Astrocyte of the cerebellum (primary cell): ENCODE measurements around the gene SLC35F6.

Experiments used
- DNase-seq: peaks from one replicate; pipeline ENCODE4 v3.0.0-alpha.2; 2011; ENCODE audit warnings: low read depth
- H3K4me3 ChIP-seq: 2 replicates; pipeline ENCODE4 v1.5.1; 2011; ENCODE audit warnings: mild to moderate bottlenecking, low read depth, low read length, moderate library complexity
- in situ Hi-C: cut with HindIII; loops from 2 replicates; pipeline ENCODE4 v1.10.0; 2017; ENCODE audit warnings: low sequenced_read_pairs
- TF ChIP-seq, protein P1 (sequence below): IDR thresholded peaks from 2 replicates; pipeline ENCODE4 v1.5.1; 2012; ENCODE audit warnings: low read length, low read depth, moderate library complexity, mild to moderate bottlenecking; ENCODE audit errors: missing control alignments

The SLC35F6 gene

DNA sequence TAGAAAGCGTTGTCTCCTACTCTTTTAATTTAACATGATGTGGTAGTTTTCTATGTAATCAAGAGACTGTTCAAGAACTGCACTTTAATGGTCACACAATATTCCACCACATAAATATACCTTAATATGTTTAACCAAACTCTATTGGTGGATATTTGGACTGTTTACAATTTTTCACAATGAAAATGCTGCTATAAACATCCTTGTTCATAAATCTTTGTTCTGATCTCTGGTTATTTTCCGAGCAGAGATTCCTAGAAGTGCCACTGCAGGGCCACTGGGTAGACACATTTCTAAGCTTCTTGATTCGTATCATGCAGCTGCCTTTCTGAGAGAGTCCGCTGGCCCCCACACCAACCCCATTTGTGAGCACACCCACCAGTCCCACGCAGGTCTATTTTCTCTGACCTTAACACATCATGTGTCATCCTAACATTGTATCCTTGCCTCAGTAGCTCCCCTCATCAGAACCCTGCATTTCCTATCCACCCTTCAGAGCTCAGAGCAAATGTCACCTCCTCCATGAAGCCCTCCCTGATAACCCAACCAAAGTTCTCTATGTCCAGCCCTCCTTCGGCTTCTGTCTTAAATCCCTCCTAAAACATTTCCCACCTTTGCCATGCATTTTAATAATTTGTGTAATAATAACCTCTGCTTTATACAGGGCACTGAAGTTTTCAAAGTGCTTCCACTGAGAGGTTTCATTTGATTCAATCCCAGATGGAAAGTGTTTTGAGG is 45.0 kb upstream of the SLC35F6 start:
- in situ Hi-C loops = no loop called here

DNA sequence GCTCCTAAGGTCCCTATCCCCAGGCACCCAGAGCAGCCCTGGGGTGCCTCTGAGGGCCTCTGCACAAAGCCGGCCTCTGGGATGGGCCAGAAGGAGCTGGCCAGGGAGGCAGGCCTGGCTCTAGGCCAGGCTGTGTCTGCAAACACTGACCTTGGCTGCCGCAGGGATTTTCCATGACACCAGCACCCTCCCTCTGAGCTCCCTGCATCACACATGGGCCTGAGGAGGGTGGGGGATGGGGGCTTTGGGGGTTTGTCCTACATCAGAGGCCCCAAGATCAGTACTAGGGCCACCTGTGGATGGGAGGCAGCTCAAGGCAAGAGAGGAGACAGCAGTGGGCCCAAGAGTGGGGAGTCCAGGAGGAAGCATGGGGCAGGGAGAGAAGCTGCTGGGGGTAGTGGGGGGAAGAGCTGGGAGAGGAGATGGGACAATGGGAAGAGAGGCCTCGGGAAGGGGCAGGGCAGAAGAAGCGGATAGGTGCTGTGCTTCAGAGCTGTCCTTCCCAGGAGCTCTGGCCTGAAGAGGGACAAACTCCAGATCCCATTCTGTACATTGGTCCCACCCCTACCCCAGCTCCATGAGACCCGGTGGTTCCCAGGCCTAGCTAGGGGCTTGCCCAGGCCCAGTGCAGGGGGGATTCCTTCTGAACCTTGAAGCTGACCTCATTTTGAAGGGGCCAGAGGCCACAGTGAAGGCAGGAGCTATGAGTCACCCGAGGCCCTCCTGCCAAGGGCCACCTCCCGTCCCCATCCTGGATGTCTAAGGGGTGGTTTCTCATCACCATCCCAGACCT is 43.6 kb upstream of the SLC35F6 start:
- peak; percentile 28 for DNase-seq
- TF ChIP-seq, protein P1, sequence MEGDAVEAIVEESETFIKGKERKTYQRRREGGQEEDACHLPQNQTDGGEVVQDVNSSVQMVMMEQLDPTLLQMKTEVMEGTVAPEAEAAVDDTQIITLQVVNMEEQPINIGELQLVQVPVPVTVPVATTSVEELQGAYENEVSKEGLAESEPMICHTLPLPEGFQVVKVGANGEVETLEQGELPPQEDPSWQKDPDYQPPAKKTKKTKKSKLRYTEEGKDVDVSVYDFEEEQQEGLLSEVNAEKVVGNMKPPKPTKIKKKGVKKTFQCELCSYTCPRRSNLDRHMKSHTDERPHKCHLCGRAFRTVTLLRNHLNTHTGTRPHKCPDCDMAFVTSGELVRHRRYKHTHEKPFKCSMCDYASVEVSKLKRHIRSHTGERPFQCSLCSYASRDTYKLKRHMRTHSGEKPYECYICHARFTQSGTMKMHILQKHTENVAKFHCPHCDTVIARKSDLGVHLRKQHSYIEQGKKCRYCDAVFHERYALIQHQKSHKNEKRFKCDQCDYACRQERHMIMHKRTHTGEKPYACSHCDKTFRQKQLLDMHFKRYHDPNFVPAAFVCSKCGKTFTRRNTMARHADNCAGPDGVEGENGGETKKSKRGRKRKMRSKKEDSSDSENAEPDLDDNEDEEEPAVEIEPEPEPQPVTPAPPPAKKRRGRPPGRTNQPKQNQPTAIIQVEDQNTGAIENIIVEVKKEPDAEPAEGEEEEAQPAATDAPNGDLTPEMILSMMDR = no peak
- no peak overlapping the region for H3K4me3 ChIP-seq
- in situ Hi-C loops = no loop called here

More for the DNA sequence above, 45.0 kb upstream of the SLC35F6 start:
- no peak for DNase-seq
- TF ChIP-seq, protein P1 = no peak
- no peak overlapping the region for H3K4me3 ChIP-seq

DNA sequence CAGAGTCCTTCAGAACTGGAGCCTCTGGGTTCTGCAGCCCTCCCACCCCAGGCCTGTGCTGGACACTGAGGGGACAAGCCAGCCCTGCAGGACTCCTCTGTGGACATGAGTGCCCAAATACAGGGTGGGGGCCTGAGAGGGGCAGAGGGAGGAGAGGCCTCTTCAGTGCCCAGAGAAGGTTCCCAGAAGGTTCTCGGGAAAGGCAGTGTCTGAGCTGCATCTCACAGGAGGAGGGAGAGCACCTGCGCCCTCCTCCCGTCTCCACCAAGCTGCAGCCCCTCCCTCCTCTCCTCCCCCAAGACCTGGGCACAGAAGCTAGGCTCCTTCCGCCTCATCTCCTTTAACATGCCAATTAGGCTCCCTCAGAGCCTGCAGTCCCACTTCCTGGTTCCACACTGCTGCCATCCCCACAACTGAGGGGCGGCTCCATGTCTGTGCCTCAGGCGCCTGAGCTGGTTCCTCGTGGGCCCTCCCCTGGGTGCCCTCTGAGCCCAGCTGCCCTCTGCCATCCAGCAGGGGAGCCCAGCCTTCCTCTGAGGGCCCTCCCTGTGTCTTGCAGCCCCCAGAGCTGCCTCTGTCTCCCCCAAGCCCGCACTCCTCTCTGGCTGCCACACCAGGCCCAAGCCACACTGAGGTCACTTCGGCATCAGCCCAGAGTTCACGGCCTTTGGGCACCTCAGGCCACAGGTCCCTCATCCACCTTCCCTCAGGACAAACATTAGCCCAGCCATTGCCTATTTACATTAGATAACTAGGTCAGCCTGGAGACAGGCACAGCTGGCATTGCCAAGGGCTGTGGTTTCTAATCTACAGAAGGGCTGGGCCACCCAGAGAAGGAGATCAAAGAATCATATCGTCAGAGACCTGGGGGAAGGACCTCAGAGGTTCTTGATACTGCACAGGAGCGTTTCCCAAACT is 42.7 kb upstream of the SLC35F6 start:
- H3K4me3 ChIP-seq = no peak overlapping the region
- DNase-seq = no peak
- in situ Hi-C loops = no loop called here
- TF ChIP-seq, protein P1 = no peak

DNA sequence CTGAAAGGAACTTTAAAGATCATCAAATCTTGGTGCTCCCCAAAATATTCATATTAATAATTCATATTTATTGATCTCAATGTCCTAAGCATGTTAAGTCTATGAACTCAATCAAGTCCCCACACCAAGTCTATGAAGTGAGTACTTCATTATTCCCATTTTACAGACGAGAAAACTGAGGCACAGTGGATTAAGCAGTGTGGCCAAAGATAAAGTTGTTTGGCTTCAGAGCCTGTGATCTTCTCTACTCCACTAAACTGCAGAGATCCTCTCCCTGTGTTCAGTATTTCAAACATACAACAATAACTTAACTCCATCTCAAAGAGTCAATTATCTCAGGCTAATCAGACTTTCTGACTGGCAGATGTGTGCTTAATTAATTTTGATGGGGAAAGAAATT is 41.8 kb upstream of the SLC35F6 start:
- no peak for DNase-seq
- H3K4me3 ChIP-seq = no peak overlapping the region
- in situ Hi-C loops = no loop called here
- TF ChIP-seq, protein P1 = no peak

DNA sequence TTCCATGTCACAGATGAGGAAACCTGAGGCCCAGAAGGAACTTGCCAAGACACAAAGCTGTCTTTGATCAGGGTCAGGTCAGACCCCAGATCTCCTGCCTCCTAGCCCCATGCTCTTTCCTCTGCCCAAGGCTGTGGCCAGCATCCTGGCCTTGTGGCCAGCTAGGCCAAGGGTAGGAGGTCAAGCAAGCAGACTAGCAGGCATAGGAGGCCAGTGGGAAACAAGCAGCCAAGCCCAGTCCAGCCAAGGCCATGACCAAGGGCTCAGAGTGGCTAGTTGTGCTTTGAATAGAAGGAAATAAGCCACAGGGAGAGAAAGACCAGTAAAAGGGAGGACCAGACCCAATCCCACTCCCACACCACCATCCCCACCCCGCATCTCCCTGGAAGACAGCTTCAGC is 41.2 kb upstream of the SLC35F6 start:
- in situ Hi-C loops = no loop called here
- H3K4me3 ChIP-seq = no peak overlapping the region
- no peak for DNase-seq
- TF ChIP-seq, protein P1 = no peak

DNA sequence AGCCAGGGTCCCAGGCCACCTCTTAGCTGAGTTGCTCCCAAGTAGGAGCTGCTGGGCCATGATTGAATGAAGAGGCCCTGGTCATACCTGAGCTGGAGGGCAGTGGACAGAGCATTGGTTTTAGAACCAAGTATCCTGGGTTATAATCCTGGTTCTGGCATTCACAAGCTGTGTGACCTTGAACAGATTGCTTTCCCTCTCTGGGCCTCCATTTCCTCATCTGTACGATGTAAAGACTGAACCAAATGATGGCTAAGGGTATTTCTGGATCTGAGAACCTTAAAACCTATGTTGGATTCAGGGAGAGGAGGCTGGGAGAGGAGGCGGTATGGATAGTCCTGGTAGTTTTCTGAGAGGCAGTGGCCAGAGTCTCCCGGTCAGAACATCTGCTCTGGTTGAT is 40.6 kb upstream of the SLC35F6 start:
- in situ Hi-C loops = no loop called here
- TF ChIP-seq, protein P1 = no peak
- DNase-seq = no peak
- H3K4me3 ChIP-seq = no peak overlapping the region
